ENCODE data around the gene NACA2.

Gene NACA2

GRCh38 chr17:61597607-61598006, 6.6 kb upstream of the NACA2 start:
- no peaks in the 10 kb centered on the region for H4K20me1 ChIP-seq (ENCODE audit: insufficient read depth, low read length)
- no peak overlapping the region for H3K9ac ChIP-seq (ENCODE audit: low read length)
- no peaks in the 10 kb centered on the region for H3K79me2 ChIP-seq (ENCODE audit: insufficient read depth, low read length)
- no peak for TF ChIP-seq CTCF (IDR thresholded peaks at IDR 0.05; ENCODE audit: low read length)
- TF ChIP-seq EZH2 (IDR thresholded peaks at IDR 0.05; ENCODE audit: borderline replicate concordance, low read length), result no peak
- no peak overlapping the region for H3K4me2 ChIP-seq (ENCODE audit: low read length)
- H3K4me1 ChIP-seq (ENCODE audit: insufficient read depth, low read length, severe bottlenecking), result no peaks in the 10 kb centered on the region
- no peaks in the 10 kb centered on the region for H3K36me3 ChIP-seq (ENCODE audit: insufficient read depth, low read length)
- H3K4me3 ChIP-seq (ENCODE audit: low read depth, low read length, poor library complexity, severe bottlenecking), result no peak overlapping the region
- no peaks in the 10 kb centered on the region for H3K9me2 ChIP-seq (ENCODE audit: low read depth, low read length)
- no peak overlapping the region for H2AFZ ChIP-seq (ENCODE audit: low read length)
- no peaks in the 10 kb centered on the region for H3F3A ChIP-seq (ENCODE audit: insufficient read depth, low read length)
- H3K27ac ChIP-seq (ENCODE audit: low read depth, low read length, poor library complexity, severe bottlenecking), result no peak overlapping the region
- no peaks in the 10 kb centered on the region for H3K9me3 ChIP-seq (ENCODE audit: low read length)
- H3K27me3 ChIP-seq (ENCODE audit: insufficient read depth, low read length), result no peaks in the 10 kb centered on the region

DNA sequence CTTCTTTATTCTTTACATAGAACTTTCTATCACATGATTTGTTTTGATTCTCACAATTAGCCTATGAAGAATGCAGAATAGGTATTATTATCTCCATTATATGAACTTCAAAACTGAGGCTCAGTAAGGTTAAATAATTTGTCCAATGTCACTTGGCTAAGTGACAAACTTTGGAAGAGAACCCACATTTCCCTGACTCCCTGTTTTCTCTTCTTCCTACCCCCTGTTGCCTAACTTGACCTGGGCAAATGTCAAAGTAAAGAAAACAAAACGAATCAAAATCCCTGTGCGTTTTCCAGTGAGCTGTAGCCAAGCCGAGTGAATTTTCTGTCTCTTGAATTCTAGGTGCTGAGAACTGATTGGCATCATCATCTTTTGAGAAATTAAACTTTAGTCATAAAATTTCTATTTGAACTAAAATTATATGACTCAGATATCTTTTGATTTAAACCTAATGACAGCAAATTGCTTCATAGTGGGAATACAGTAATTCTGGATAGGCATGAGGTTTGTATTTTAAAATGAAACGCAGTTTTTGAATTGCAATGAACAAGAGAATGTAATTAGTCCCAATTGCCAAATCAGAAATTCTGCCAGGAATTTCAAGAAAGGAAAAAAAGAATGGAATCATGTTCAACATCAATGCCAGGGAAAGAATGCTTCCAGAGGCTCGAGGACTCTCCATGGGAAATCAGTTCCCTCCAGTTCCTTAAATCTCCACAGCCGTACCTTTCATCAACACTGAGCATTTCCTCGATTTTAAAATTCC, 4.6 kb upstream of the NACA2 start:
- Histone ChIP-seq H2AFZ (ENCODE audit: low read length) (no peak overlapping the region), H3K27ac (ENCODE audit: low read depth, low read length, poor library complexity, severe bottlenecking) (no peak overlapping the region), H3K9me3 (ENCODE audit: low read length) (no peaks in the 10 kb centered on the region), H4K20me1 (ENCODE audit: insufficient read depth, low read length) (no peaks in the 10 kb centered on the region), H3K36me3 (ENCODE audit: insufficient read depth, low read length) (no peaks in the 10 kb centered on the region), H3K9ac (ENCODE audit: low read length) (no peak overlapping the region), H3K9me2 (ENCODE audit: low read depth, low read length) (no peaks in the 10 kb centered on the region), H3K4me3 (ENCODE audit: low read depth, low read length, poor library complexity, severe bottlenecking) (no peak overlapping the region), H3K4me1 (ENCODE audit: insufficient read depth, low read length, severe bottlenecking) (no peaks in the 10 kb centered on the region), H3F3A (ENCODE audit: insufficient read depth, low read length) (no peaks in the 10 kb centered on the region), H3K27me3 (ENCODE audit: insufficient read depth, low read length) (no peaks in the 10 kb centered on the region), H3K4me2 (ENCODE audit: low read length) (no peak overlapping the region), H3K79me2 (ENCODE audit: insufficient read depth, low read length) (no peaks in the 10 kb centered on the region)
- TF ChIP-seq CTCF (IDR thresholded peaks at IDR 0.05; ENCODE audit: low read length), result no peak
- no peak for TF ChIP-seq EZH2 (IDR thresholded peaks at IDR 0.05; ENCODE audit: borderline replicate concordance, low read length)

DNA sequence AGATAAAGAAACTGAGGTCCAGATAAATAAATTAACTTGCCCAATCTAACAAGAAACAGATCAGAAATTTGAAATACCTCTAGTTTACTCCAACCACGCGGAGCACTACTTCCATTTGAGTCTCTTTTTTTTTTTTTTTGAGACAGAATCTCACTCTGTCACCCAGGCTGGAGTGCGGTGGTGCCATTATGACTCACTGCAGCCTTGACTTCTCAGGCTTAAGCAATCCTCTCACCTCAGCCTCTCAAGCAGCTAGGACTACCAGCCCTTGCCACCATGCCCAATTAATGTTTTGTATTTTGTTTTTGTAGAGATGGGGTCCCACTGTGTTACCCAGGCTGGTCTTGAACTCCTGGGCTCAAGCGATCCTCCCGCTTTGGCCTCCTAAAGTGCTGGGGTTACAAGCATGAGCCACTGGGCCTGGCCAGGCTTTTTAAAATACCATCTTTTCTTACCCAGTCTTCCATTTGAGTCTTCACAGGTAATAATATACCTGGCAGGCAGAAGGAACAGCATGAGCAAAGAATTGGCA, 3.3 kb upstream of the NACA2 start:
- H3K9ac ChIP-seq (ENCODE audit: low read length), result no peak overlapping the region
- no peaks in the 10 kb centered on the region for H4K20me1 ChIP-seq (ENCODE audit: insufficient read depth, low read length)
- H3K4me2 ChIP-seq (ENCODE audit: low read length), result no peak overlapping the region
- H3K27ac ChIP-seq (ENCODE audit: low read depth, low read length, poor library complexity, severe bottlenecking), result no peak overlapping the region
- H3K4me1 ChIP-seq (ENCODE audit: insufficient read depth, low read length, severe bottlenecking), result no peaks in the 10 kb centered on the region
- no peaks in the 10 kb centered on the region for H3K9me3 ChIP-seq (ENCODE audit: low read length)
- H3F3A ChIP-seq (ENCODE audit: insufficient read depth, low read length), result no peaks in the 10 kb centered on the region
- no peaks in the 10 kb centered on the region for H3K27me3 ChIP-seq (ENCODE audit: insufficient read depth, low read length)
- TF ChIP-seq CTCF (IDR thresholded peaks at IDR 0.05; ENCODE audit: low read length), result no peak
- TF ChIP-seq EZH2 (IDR thresholded peaks at IDR 0.05; ENCODE audit: borderline replicate concordance, low read length), result no peak
- no peaks in the 10 kb centered on the region for H3K9me2 ChIP-seq (ENCODE audit: low read depth, low read length)
- H2AFZ ChIP-seq (ENCODE audit: low read length), result no peak overlapping the region
- no peak overlapping the region for H3K4me3 ChIP-seq (ENCODE audit: low read depth, low read length, poor library complexity, severe bottlenecking)
- no peaks in the 10 kb centered on the region for H3K36me3 ChIP-seq (ENCODE audit: insufficient read depth, low read length)
- H3K79me2 ChIP-seq (ENCODE audit: insufficient read depth, low read length), result no peaks in the 10 kb centered on the region

Measured in OCI-LY1 (cell line).